ENCODE results near the gene HIKESHI. TPM values are rescaled to one million over a fixed set of nuclear protein-coding genes. Genes with fewer than 3 reads are reported as not detected.

Gene HIKESHI
- total and polyA plus RNA-seq, 2 experiments from 2014 or later: 71.2 to 162 TPM

DNA sequence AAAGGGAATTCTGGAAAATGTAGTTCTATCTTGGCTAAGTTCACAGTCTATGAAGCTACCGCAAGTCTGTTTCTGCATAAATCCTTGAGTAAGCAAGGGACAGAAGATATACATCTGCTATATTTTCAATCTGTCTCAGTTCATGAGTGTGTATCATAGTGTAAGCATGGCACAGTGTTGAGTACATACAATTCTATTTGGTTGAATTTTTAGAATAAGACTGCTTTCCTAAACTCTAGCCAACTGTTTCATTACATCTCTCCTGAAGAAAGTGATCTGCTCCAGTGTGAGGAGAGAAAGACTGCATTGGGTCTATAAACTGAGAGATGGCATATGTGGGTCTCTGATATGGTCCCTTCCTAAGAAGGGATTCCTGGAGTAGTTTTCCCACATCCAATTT lies 70.0 kb downstream of the HIKESHI start:
- H3K4me1 ChIP-seq (ENCODE audit: insufficient read depth): peaks cover 11% of the 10 kb centered on the region
- H2AFZ ChIP-seq: no peak overlapping the region
- peaks cover 3% of the 10 kb centered on the region for H3K27me3 Mint-ChIP-seq (ENCODE audit: insufficient read depth, low read depth, poor library complexity)
- peaks cover 6% of the 10 kb centered on the region; the same call in 2 of the 3 replicates for H3K36me3 Mint-ChIP-seq (ENCODE audit: low read depth)
- H4K20me1 ChIP-seq (replicated peaks; ENCODE audit: insufficient read depth): no peaks in the 10 kb centered on the region
- no peaks in the 10 kb centered on the region for H3K36me3 ChIP-seq (ENCODE audit: insufficient read depth)
- H3K4me2 ChIP-seq: no peak overlapping the region
- no peak for TF ChIP-seq EZH2phosphoT487 (IDR thresholded peaks at IDR 0.05; ENCODE audit: unreplicated experiment)
- no peak for TF ChIP-seq ZNF114 (CRISPR knock-in tag; IDR thresholded peaks at IDR 0.05)
- TF ChIP-seq, protein P1, sequence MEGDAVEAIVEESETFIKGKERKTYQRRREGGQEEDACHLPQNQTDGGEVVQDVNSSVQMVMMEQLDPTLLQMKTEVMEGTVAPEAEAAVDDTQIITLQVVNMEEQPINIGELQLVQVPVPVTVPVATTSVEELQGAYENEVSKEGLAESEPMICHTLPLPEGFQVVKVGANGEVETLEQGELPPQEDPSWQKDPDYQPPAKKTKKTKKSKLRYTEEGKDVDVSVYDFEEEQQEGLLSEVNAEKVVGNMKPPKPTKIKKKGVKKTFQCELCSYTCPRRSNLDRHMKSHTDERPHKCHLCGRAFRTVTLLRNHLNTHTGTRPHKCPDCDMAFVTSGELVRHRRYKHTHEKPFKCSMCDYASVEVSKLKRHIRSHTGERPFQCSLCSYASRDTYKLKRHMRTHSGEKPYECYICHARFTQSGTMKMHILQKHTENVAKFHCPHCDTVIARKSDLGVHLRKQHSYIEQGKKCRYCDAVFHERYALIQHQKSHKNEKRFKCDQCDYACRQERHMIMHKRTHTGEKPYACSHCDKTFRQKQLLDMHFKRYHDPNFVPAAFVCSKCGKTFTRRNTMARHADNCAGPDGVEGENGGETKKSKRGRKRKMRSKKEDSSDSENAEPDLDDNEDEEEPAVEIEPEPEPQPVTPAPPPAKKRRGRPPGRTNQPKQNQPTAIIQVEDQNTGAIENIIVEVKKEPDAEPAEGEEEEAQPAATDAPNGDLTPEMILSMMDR (conservative IDR thresholded peaks at IDR 0.05; ENCODE audit: low read depth in 2 of 2): no peak
- TF ChIP-seq ZNF331 (CRISPR knock-in tag; IDR thresholded peaks at IDR 0.05; ENCODE audit: low read depth): no peak
- TF ChIP-seq, protein P2, sequence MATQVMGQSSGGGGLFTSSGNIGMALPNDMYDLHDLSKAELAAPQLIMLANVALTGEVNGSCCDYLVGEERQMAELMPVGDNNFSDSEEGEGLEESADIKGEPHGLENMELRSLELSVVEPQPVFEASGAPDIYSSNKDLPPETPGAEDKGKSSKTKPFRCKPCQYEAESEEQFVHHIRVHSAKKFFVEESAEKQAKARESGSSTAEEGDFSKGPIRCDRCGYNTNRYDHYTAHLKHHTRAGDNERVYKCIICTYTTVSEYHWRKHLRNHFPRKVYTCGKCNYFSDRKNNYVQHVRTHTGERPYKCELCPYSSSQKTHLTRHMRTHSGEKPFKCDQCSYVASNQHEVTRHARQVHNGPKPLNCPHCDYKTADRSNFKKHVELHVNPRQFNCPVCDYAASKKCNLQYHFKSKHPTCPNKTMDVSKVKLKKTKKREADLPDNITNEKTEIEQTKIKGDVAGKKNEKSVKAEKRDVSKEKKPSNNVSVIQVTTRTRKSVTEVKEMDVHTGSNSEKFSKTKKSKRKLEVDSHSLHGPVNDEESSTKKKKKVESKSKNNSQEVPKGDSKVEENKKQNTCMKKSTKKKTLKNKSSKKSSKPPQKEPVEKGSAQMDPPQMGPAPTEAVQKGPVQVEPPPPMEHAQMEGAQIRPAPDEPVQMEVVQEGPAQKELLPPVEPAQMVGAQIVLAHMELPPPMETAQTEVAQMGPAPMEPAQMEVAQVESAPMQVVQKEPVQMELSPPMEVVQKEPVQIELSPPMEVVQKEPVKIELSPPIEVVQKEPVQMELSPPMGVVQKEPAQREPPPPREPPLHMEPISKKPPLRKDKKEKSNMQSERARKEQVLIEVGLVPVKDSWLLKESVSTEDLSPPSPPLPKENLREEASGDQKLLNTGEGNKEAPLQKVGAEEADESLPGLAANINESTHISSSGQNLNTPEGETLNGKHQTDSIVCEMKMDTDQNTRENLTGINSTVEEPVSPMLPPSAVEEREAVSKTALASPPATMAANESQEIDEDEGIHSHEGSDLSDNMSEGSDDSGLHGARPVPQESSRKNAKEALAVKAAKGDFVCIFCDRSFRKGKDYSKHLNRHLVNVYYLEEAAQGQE (IDR thresholded peaks at IDR 0.05; ENCODE audit: unreplicated experiment): no peak
- no peak for TF ChIP-seq POLR2AphosphoS5 (IDR thresholded peaks at IDR 0.05; ENCODE audit: low read depth)
- TF ChIP-seq ZNF462 (CRISPR knock-in tag; IDR thresholded peaks at IDR 0.05): no peak
- TF ChIP-seq ETS1 (IDR thresholded peaks at IDR 0.05): no peak
- TF ChIP-seq CREB1 (CRISPR knock-in tag; IDR thresholded peaks at IDR 0.05; ENCODE audit: low read depth): no peak
- TF ChIP-seq JUNB (IDR thresholded peaks at IDR 0.05; ENCODE audit: unreplicated experiment): no peak
- no peak for TF ChIP-seq NANOG (IDR thresholded peaks at IDR 0.05; ENCODE audit: borderline replicate concordance)
- no peak for TF ChIP-seq EZH2 (IDR thresholded peaks at IDR 0.05; ENCODE audit: low read depth, unreplicated experiment)
- TF ChIP-seq STAT1 (IDR thresholded peaks at IDR 0.05; ENCODE audit: unreplicated experiment): no peak
- no peak overlapping the region for H3K4me3 ChIP-seq
- H3K27me3 ChIP-seq (ENCODE audit: insufficient read depth): no peaks in the 10 kb centered on the region
- no peaks in the 10 kb centered on the region for H3K79me2 ChIP-seq (replicated peaks; ENCODE audit: insufficient read depth)
- no peaks in the 10 kb centered on the region for H3K9me2 ChIP-seq (ENCODE audit: insufficient read depth)
- DNase-seq (ENCODE audit: low spot score): no peak
- ATAC-seq: no peak
- no peak overlapping the region for H3K27ac ChIP-seq (ENCODE audit: low read depth)
- H3K27ac Mint-ChIP-seq: no peak overlapping the region
- H3K9me3 Mint-ChIP-seq: peaks cover 3% of the 10 kb centered on the region; the same call in 1 of the 3 replicates
- H3F3A ChIP-seq (replicated peaks; ENCODE audit: low read depth): no peaks in the 10 kb centered on the region
- H3K4me1 Mint-ChIP-seq: peaks cover 13% of the 10 kb centered on the region
- no peak overlapping the region for H3K4me3 Mint-ChIP-seq
